Measurements from ENCODE around the gene TSKU.

TSKU gene, protein sequence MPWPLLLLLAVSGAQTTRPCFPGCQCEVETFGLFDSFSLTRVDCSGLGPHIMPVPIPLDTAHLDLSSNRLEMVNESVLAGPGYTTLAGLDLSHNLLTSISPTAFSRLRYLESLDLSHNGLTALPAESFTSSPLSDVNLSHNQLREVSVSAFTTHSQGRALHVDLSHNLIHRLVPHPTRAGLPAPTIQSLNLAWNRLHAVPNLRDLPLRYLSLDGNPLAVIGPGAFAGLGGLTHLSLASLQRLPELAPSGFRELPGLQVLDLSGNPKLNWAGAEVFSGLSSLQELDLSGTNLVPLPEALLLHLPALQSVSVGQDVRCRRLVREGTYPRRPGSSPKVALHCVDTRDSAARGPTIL

GRCh38 chr11:76783294-76783895, at the start of gene TSKU:
TSS of gene TSKU (plus strand) at chr11:76783356. CDS start at chr11:76795617, 12,261 bp downstream.
- peak; percentile 11 for DNase-seq

DNA sequence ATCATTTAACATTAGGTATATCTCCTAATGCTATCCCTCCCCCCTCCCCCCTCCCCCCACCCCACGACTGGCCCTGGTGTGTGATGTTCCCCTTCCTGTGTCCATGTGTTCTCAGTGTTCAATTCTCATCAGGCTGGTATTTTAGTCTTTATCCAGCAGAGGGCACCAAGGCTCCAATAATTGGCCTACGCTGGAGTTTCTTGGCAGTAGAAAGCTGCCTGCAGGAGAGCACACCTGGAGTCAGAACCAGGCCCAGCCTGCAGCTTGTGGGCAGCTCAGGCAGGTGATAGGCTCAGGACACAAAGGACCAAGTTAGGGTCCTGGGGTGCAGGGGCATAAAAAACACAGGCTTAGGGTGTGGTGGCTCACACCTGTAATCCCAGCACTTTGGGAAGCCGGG, 49.2 kb upstream of the TSKU start:
- DNase-seq: peak; percentile 75

DNA sequence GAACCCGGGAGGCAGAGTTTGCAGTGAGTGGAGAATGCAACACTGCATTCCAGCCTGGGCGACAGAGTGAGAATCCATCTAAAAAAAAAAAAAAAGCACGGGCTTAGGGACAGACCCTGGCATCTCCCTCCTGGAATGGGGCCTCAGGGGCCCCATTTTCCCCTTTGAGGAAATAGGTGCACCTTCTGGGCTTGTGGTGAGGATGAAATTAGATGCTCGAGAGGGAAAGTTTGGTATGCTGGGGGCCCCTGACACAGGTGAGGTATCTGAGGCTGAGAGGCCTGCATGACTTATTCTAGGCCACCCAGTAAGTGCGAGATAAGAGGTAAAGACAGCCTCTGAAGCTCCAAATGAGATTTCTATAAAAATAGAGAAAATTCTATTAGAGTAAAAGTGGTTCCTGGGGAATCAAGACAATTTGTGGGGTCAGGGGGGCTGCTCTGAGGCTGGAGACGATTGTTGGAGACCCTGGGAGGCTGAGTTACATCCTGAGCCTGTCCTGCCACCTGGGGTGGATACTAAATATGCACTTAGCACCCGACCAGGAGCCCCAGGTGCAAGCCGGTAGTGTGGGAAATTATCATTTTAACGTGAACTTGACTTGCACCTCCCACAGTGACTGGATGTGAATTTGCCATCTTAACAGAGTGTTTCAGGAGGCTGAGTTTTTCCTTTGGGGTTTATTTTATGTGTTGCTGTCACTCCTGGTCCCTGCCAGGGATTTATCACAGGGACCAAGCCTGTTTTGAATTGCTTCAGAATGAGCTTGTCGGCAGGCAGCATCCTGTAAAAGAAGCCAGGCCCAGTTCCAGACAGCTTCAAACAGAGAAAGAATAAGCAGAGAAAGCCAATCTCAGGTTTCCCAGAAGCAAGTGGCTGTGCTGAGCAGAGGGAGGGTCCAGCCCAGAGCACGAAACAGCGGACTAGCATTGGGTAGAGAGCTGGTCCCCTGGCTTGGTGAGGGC, 48.4 kb upstream of the TSKU start:
- no peak for DNase-seq

GRCh38 chr11:76735841-76736240, 47.3 kb upstream of the TSKU start:
- DNase-seq: no peak

- no peak for DNase-seq
These were observed 46.9 kb upstream of the TSKU start for GRCh38 chr11:76736266-76736665.

- no peak for DNase-seq
These were observed 46.2 kb upstream of the TSKU start for GRCh38 chr11:76736773-76737495.

- no peak for DNase-seq
These were observed 44.4 kb upstream of the TSKU start for GRCh38 chr11:76738618-76739240.

DNA sequence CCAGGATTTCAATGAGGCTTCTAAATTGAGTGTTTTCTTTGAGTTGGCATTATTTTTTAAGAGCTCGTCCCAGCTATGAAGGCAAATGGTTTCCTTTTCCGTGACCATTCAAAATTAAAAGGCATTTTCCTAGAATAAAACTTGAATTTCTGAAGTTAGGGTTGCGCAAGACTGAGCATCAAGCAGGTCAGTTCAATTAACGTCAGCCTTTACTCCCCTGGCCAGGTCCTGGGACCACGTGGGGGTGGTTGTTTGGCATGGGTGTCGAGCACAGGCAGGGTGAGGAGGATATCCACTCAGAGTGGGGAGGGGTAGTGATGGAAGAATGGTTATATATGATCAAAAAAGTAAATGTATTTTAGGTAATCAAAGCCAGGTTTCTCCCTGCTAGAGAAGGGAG, 43.4 kb upstream of the TSKU start:
- no peak for DNase-seq

GRCh38 chr11:76740772-76741171, 42.4 kb upstream of the TSKU start:
- no peak for DNase-seq

GRCh38 chr11:76742902-76743301, 40.3 kb upstream of the TSKU start:
- DNase-seq: no peak

- DNase-seq: no peak
These were observed 38.7 kb upstream of the TSKU start for GRCh38 chr11:76744186-76745043.

- no peak for DNase-seq
These were observed 38.1 kb upstream of the TSKU start for GRCh38 chr11:76745044-76745376.

- DNase-seq: no peak
These were observed 37.5 kb upstream of the TSKU start for GRCh38 chr11:76745561-76746207.

DNA sequence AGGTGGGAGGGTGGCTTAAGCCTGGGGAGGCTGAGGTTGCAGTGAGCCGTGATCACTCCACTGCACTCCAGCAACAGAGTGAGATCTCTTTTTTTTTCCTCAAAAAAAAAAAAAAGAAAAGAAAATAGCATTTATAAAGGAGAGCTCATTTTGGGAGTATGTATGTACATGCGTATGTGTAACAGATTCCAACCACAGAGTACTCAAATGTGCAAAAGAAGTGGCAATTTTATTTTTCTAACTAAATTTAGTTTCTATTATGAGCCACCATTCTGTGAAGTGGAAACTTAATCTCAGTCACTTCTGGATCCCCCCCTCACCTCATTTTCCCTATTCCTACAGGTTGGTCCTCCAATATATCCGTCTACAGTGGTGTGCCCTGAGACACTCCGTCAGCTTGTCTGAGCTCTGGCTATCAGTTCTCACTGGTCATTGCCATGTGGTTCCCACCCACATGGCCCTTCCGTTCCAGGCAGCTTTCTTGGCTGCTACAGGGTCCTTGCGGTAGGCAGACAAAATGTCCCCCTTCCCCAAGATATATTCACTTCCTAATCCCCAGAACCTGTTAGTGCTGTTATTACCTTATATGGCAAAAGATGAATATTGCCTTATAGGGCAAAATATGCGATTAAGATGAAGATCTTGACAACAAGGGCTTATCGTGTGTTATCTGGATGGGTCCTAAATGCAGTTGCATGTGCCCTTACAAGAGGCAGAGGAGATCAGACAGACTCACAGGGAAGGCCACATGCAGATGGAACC, 35.8 kb upstream of the TSKU start:
- no peak for DNase-seq

DNA sequence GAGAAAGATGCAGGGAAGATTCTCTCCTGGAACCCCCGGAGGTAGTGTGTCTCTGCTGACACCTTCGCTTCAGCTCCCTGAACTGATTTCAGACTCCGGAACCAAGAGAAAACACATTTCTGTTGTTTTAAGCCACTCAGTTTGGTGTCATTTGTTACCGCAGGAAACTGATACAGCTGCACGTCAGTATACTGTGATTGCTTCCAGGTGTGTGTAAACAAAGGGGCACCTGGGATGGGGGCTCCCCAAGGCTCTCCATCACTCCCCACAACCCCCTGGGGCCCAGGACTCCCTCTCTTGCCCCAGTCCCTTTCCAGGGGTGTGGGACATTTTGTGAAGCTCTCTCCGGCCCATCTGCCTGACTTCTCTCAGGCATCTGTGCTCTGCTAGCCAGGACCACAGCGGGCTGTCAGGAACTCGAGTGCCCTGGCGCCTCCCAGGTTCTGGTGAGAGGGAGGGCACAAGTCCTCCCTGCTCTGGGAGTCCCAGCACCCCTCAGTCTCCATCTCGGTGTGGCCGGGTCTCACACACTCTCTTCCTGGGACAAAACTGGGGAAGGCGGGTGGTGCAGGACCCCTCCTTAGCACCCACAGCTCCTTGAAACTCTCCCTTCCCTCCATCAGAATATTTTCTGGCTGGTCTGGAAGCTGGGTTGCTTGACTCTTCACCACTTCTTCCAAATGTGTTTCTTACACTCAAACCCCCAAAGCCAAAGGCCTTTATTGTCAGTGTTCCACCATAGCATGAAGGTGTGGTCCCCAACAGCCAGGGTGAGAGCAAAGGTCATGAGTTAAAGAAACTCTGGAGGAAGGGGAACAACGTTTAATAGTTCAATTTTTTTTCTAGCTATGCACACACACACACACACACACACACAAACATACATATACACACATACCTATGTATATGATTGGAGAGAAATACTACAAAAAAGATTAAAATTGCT, 35.0 kb upstream of the TSKU start:
- DNase-seq: no peak

DNA sequence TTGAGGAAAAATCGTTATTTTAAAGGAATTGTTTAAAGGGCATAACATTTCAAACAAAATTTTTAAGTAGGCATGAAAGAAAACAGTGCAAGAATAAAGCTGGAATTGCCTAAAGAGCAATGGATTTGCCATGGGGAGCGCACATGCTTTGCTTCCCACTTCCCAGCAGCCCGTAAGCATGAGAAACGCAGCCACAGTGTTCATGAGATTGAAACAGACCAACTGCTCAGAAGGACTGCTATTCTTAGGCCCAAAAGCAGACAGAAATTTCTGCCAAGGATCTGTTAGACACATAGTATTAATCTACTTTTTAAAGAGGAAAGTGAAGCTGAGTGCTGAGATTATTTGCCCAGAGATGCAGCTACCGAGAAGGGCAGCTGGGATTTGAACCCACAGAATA, 34.2 kb upstream of the TSKU start:
- DNase-seq: no peak

- no peak for DNase-seq
These were observed 33.1 kb upstream of the TSKU start for GRCh38 chr11:76750067-76750466.

DNA sequence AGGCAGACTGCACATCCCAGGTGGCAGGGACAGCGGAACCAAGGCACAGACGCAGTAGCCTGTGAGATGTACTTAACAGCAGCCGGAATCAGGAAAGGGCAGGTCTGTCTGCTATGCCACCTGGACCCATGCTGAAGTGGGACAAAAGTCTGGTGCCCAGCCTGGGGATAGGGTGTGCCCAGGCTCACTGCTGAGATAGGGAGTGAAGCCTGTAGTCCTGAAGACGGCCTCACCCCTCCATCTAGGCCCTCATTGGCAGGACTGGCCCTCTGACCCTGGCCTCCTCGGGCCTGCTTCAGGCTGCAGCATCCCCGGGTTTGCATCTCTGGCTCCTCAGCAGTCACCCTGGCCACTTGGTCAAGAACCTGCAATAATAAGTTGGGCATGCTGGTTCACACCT, 32.4 kb upstream of the TSKU start:
- DNase-seq: no peak
